HG02610 (cell line): ENCODE data around the gene SERINC2.

Experiments
- ATAC-seq: cut with Tn5 transposase; IDR thresholded peaks from one replicate; pipeline ENCODE4 v1.9.1; 2021; ENCODE audit warnings: mild to moderate bottlenecking, moderate library complexity; ENCODE audit not compliant: unreplicated experiment

SERINC2 gene

GRCh38 chr1:31412732-31413404 lies at the start of gene SERINC2:
Gene SERINC2 (plus strand): TSS chr1:31413213. CDS start chr1:31413266, 53 bp downstream.
- ATAC-seq, result no peak

DNA sequence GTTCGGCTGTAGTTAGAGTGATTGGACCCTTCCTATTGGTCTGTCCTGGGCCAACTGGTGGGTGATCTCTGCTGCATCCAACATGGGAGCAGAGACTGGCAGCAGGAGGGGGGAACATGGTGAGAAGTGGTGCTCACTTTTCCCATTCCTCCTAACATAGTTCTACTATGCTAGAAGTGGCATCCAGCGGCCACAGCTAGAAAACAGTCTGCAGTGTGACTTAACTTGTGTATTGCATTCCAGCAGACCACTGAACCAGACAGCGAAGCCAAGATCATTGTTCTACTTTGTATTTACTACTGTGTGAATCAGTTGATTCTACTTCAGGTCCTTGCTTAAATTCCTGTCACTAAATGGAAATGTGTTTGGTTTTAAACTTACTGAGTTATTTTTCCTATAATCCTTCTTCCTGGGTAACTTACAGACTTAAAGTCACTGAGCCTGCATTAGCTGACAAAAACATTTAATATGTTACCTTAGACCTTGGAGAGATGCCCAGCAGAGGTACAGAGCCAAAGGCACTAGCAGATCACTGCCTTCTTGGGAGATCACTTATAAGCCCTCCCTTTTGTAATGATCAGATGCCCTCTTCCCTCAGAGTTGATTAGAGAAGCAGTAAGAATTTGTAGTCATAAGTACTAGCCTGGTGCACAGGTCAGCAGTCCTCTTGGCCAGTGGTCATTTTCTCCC lies 48.3 kb upstream of the SERINC2 start:
- no peak for ATAC-seq

DNA sequence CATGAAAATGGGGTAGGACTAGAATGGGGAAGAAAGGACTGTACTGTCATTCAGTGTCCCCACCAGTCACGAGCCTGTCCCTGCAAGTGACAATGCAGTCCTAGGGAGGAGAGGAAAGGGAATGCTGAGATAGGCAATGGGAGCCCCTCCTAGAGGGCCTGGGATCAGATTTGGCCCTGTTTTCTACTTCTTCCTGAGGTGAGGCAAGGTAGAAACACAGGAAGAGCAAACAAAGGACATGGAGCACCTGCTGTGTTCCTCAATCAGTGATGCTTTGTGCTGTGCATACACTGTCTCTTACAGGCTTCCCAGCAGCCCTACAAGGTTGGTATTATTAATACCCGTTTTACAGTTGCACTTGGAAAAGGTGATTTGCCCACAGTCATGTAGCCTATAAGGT lies 46.2 kb upstream of the SERINC2 start:
- ATAC-seq, result no peak

DNA sequence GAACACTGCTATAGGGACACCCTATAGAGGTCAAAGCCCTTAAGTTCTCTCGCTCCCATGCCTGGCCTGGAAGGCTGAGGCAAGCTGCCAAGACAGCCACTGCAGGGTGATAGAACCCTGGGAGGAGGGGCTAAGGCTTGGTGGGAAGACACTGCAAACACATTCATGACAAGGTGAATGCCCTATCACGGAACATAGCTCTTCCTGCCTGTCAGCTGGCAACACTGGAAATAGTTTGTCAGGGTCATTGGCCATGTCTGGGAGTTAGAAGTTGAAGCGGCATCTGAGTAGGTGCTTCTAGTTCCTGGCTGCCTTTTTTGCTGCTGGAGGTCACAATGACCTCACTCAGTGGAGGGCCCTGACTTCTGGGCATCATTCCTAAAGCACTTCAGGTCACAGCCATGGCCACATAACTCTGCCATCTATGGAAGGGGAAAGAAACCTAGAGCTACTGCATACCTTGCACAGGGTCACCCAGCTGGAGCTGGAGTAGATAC lies 44.4 kb upstream of the SERINC2 start:
- ATAC-seq, result no peak

GRCh38 chr1:31370021-31370420 lies 43.0 kb upstream of the SERINC2 start:
- ATAC-seq, result no peak

DNA sequence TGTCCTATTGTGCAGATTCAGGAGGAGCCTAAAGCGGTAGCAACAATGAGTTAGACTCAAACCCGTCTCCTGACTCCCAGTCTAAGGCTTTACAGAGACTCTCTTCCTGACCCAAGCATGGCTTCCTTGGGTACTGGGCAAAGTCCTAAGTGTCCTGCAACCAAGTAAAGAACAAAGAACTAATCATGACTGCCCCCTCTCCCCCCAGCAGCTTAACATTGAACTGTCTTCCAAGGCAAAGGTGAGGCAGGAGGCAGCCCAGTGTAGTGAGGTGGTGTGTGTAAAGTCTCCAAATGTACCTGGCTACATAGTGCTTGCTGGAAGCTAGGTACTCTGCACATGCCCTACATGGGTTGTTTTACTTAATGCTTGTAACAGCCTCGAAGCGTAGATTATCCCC lies 42.4 kb upstream of the SERINC2 start:
- no peak for ATAC-seq

GRCh38 chr1:31371121-31371959 lies 41.7 kb upstream of the SERINC2 start:
- ATAC-seq, result no peak

GRCh38 chr1:31372051-31372450 lies 41.0 kb upstream of the SERINC2 start:
- ATAC-seq, result no peak

DNA sequence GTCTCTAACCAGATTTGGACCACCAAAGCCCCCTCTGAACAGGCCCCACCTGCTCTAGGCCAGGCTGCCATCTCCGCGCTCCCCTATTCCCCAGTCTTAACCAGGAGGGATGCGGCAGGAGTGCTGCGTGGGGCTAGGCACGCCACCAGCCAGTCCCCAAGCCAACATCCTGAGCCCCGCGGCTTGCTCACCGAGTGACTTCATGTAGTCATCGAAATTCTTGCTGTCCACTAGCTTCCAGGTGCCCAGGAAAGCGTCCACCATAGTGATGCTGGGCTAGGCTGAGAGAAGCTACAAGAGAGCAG lies 40.3 kb upstream of the SERINC2 start:
- no peak for ATAC-seq

DNA sequence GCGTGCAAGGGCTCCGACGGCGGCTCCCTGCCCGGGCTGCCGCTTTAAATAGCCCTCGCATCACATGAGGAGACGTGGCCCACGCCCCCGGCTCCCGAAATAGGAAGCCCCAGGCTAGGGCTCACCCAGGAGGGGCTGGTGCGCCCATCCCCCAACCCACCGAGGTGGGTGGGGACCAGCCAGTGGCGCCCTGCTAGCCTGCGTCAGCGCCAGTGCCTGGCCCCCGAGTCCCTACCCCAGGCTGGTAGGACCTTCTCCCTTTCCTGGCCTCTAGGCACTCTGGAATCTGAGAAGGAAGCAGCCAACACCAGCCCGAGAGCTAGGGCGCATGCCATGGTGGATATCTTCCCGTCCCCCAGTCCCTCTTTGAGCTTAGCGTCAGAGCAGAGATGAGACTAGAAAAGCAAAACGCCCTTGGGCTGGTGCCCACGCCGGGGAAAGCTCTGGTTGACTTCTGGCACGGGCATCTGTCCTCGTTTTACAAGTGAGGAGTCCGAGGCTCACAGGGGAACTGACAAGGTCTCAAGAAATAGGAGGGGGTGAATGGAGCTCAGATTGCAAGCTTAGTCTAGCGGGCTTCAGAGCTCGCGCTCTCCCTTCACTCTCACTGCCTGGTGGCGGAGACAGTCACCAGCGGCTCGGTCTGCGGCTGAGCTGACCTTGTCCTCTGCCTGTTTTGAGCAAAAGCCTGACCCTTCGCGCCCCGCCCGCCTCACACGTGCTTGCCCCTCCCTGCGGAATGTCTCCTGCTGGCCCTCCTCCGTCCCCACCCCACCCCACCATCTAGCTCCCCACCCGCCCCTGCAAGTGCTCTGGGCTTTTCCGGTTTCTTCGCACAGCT lies 39.7 kb upstream of the SERINC2 start, which contains the start of gene FABP3:
Gene FABP3 (minus strand): TSS at position 21 of the 841 bp plus-strand sequence. CDS start 62 bp downstream, outside the sequence.
- ATAC-seq, result no peak

DNA sequence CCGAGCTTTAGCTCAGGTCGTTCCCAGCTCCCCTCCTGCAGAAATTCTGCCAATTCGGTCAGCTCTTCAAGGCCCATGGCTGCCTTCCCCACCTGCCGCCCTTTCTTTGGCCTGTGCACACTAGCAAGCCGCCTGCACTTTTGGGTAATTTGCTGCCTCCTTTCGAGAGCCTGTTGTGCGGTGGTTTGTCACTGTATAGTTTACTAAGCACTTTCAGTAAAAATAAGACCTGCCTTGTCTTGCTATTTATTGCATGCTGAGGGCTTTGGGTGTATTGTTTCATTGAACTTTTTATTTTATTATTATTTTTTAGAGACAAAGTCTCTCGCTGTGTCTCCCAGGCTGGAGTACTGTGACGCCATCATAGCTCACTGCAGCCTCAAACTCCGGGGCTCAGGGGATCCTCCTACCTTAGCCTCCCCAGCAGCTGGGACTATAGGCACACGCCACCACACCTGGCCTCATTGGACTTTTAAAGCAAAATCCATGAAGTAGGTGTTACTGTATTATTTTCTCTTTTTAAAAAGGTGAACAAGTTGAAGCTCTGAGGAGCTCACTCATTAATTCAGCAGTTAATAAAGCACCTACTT lies 39.0 kb upstream of the SERINC2 start:
- ATAC-seq, result no peak

- ATAC-seq, result no peak
Measured at GRCh38 chr1:31374511-31375196, 38.4 kb upstream of the SERINC2 start.

- ATAC-seq, result no peak
Measured at GRCh38 chr1:31376375-31377134, 36.5 kb upstream of the SERINC2 start.

- no peak for ATAC-seq
Measured at GRCh38 chr1:31377364-31377863, 35.6 kb upstream of the SERINC2 start.

DNA sequence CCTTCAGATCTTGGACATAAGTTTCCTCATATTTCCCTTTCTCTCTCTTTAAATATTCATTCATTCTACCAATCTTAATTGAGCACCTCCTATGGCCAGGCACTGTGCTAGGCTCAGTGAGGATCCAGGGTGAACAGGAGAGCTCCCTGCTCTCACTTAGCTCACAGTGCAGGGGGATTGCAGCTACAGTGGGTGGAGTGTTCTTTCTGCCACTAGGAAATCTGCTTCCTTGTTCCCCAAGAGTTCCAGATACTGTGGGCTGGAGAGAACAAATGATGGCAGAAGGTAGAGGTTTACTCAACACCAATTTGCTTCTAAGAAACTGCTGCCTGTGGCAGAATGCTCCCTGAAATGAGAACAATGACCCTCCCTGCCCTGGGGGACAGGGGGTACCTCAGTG lies 35.0 kb upstream of the SERINC2 start:
- ATAC-seq, result no peak

DNA sequence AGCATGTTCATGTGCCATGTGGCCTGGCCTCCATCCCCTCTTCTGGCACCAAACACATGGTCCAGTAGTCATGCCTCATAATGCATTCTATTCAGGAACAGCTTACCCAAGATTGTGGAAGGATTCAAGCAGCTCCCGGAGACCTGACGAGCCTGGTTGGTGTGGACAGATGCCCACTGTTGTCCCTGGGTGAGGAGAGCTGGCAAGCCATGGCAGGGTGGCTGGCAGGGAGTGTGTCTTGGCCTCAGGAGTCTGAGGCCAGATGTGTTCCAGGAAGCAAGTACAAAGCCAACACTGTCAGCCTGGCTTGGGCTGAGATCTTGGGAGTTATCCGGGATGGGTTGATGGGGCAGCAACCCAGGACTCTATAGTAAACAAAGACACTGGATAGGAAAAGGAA lies 32.8 kb upstream of the SERINC2 start:
- ATAC-seq, result no peak

DNA sequence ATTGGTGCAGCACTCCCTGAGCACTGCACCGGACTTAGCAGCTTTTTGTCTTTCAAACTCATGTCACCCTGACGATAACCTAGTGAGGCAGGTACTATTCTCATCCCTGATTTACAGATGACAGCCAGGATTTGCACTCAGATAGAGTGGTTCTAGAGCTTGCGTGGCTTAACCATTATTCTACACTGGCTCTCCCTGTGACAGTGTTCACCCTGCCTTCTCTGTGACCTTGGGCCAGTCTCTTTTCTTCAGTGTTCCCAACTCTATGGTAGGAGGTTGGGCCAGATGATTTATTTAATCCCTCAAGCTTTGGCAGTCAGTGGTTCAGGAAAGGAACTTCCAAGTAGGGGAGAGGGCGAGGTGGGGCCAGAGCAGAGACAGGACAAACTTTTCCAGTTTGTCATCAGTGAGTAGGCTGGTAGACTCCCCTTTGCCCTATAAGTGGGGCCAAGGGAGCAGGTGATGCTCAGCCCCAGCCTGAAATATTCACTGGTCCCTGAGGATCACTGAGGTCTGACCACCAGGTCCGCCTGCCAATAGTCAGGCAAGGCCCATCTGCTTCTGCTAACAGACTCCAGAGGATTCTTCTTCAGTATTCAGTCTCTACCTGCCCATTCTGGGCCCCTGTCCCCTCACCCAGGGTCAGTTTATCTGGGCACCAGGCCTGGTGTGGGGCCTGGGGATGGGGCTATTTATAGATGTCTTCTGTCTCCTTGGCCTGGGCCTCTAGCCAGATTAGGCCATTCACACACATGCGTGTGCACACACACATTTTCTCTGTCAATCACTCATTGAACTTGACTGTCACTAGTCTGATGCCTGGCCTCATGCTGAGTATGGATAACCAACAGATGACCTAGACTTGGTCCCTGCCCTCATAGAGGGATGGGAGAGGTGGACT lies 31.4 kb upstream of the SERINC2 start:
- ATAC-seq, result no peak
